ENCODE measurements around the gene NDRG3.

The NDRG3 gene

DNA sequence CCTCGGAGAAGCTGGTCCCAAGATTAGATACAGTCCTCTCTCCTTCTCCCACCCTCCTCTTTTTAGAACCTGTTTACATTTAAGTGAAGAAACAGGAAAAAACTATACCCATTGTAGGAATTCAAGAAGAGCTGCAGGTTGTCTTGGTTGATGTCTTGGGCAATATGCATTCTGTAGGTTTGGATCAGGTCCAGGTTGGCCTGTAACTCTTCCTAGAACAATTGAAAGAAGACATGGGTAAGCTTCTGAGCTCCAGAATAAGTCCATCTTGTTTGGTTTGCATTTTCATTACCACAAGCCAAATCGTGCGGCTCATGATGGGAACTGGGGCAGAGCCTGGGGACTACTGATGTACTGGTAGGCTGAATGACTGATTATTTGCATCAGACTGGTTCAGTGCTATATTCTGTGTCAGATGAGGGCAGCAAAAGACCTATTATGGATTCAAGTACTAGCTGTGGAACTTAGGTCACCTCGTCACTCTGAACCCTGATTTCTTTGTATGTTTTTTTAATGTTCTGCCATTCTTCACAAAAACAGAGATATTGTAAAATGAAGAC is 79.6 kb downstream of the NDRG3 start:
- no peak overlapping the region for H3K27ac ChIP-seq (ENCODE audit: low read length)
- H3K9me3 ChIP-seq (ENCODE audit: control insufficient read depth in 1 of 2, low read length in 2 of 2) = no peaks in the 10 kb centered on the region
- H3K4me1 ChIP-seq (ENCODE audit: control insufficient read depth in 1 of 2, insufficient read depth in 2 of 2, low read length in 2 of 2) = no peaks in the 10 kb centered on the region
- H3K27me3 ChIP-seq (ENCODE audit: low read depth, low read length) = no peaks in the 10 kb centered on the region
- no peak overlapping the region for H3K4me3 ChIP-seq (ENCODE audit: low read depth in 1 of 2, low read length in 2 of 2)
- peaks cover 10 to 57% of the 10 kb centered on the region in 2 donors for H3K36me3 ChIP-seq (ENCODE audit: control insufficient read depth in 1 of 2, insufficient read depth in 2 of 2, low read length in 2 of 2)

DNA sequence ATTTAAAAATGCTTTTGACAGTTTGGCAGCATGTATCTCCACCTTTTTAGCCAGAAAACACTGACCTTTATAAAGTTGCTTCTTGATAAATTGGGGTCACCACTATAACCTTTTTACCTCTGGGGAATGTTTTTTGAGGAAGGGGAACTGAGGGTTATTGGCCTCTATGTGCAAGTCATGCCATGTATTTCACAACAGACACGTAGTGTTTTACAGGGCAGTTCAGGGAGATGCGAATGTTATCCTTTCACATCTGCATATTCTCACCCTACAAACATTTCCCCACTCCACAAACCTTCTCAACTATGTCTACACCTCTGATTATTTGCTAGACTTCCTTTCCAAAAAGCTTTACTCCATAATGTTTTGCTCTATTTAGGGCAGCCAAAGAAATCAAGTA is 82.9 kb downstream of the NDRG3 start:
- H3K36me3 ChIP-seq (ENCODE audit: control insufficient read depth in 1 of 2, insufficient read depth in 2 of 2, low read length in 2 of 2) = peaks cover 10 to 43% of the 10 kb centered on the region in 2 donors
- H3K4me1 ChIP-seq (ENCODE audit: control insufficient read depth in 1 of 2, insufficient read depth in 2 of 2, low read length in 2 of 2) = no peaks in the 10 kb centered on the region
- H3K27me3 ChIP-seq (ENCODE audit: low read depth, low read length) = no peaks in the 10 kb centered on the region

DNA sequence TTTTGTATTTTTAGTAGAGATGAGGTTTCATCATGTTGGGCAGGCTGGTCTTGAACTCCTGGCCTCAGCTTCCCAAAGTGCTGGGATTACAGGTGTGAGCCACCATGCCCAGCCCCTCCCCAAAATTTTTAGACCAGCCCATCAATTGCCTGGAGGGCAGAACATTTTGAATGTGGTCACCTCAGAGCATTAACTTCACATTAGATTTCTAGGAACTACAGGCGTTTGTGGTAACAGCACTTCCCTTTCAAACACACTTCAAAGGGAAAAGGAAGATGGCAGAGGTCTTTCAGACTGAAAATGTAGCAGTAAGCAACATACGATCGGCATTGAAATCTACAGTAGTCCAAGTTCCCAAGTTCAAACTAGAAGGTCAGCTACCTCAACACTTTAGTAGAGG is 87.6 kb downstream of the NDRG3 start:
- no peak overlapping the region for H3K4me3 ChIP-seq (ENCODE audit: low read depth in 1 of 2, low read length in 2 of 2)
- H3K36me3 ChIP-seq (ENCODE audit: control insufficient read depth in 1 of 2, insufficient read depth in 2 of 2, low read length in 2 of 2) = peaks cover 27 to 40% of the 10 kb centered on the region in 2 donors
- no peaks in the 10 kb centered on the region for H3K4me1 ChIP-seq (ENCODE audit: control insufficient read depth in 1 of 2, insufficient read depth in 2 of 2, low read length in 2 of 2)
- H3K27me3 ChIP-seq (ENCODE audit: low read depth, low read length) = no peaks in the 10 kb centered on the region
- H3K27ac ChIP-seq (ENCODE audit: low read length) = no peak overlapping the region
- H3K9me3 ChIP-seq (ENCODE audit: control insufficient read depth in 1 of 2, low read length in 2 of 2) = no peaks in the 10 kb centered on the region

More for the DNA sequence above, 82.9 kb downstream of the NDRG3 start:
- H3K4me3 ChIP-seq (ENCODE audit: low read depth in 1 of 2, low read length in 2 of 2) = no peak overlapping the region
- no peak overlapping the region for H3K27ac ChIP-seq (ENCODE audit: low read length)
- no peaks in the 10 kb centered on the region for H3K9me3 ChIP-seq (ENCODE audit: control insufficient read depth in 1 of 2, low read length in 2 of 2)

DNA sequence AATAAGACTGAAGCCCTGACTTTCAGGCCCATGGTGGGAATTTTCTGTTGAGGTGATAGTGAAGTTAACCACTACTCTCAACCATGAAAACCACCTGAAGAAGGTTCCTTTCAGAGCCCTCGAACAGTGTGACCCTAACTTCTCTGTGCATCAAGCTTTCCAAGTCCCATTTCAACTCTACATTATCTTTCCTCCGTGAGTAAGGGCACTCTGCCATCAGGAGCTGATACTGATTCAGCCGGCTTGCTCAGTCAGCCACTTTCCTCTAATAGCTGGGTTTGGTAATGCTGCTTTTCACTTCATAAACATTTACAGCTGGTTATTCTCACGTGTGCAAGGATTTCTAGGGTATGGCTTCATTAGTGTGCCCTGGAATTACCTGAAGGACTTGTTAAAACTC is 89.2 kb downstream of the NDRG3 start:
- Histone ChIP-seq H3K4me3 (ENCODE audit: low read depth in 1 of 2, low read length in 2 of 2) (no peak overlapping the region), H3K9me3 (ENCODE audit: control insufficient read depth in 1 of 2, low read length in 2 of 2) (no peaks in the 10 kb centered on the region), H3K36me3 (ENCODE audit: control insufficient read depth in 1 of 2, insufficient read depth in 2 of 2, low read length in 2 of 2) (peaks cover 30 to 44% of the 10 kb centered on the region in 2 donors), H3K27ac (ENCODE audit: low read length) (no peak overlapping the region), H3K27me3 (ENCODE audit: low read depth, low read length) (no peaks in the 10 kb centered on the region), H3K4me1 (ENCODE audit: control insufficient read depth in 1 of 2, insufficient read depth in 2 of 2, low read length in 2 of 2) (no peaks in the 10 kb centered on the region)

DNA sequence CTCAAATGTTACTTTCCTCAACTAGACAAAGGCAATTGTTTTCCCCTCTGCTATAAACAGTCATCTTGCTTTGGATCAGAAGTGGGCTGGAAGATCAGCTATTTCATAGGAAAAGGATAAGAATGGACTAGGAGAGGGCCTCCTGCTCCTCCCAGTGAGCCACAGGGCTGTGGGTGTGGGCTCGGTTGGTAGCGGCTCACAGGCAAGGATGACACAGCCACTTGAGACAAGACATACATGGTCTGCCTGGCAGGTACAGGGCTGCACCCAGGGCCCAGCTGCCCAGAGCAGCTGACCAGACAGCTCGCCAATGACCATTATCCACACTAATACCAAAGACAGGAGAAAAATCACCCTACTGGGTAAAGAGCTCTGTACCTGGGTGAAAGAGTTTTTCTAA is 90.9 kb downstream of the NDRG3 start:
- Histone ChIP-seq H3K27me3 (ENCODE audit: low read depth, low read length) (no peaks in the 10 kb centered on the region), H3K27ac (ENCODE audit: low read length) (no peak overlapping the region), H3K4me3 (ENCODE audit: low read depth in 1 of 2, low read length in 2 of 2) (no peak overlapping the region), H3K4me1 (ENCODE audit: control insufficient read depth in 1 of 2, insufficient read depth in 2 of 2, low read length in 2 of 2) (no peaks in the 10 kb centered on the region), H3K36me3 (ENCODE audit: control insufficient read depth in 1 of 2, insufficient read depth in 2 of 2, low read length in 2 of 2) (peaks cover 22 to 48% of the 10 kb centered on the region in 2 donors), H3K9me3 (ENCODE audit: control insufficient read depth in 1 of 2, low read length in 2 of 2) (no peaks in the 10 kb centered on the region)

DNA sequence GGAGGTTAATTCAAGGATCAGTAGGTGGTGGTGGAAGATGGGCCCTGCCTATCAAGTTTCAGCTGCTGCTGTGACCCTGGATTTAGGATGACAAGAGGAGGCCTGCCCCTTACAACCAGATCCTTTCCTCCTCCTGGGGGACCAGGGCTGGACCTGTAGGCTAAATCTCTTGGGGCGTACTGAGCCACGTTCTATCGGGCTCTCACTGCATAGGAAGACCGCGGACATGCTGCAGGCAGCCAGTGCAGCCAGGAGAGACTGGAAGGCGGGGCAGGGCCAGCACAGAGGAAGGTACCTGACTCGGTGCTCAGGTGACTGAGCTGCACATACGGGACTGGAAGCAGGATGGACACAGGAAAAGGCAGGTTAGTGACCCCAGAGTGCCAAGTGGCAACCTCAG is 91.4 kb downstream of the NDRG3 start:
- peaks cover 22 to 48% of the 10 kb centered on the region in 2 donors for H3K36me3 ChIP-seq (ENCODE audit: control insufficient read depth in 1 of 2, insufficient read depth in 2 of 2, low read length in 2 of 2)
- no peak overlapping the region for H3K27ac ChIP-seq (ENCODE audit: low read length)
- H3K4me3 ChIP-seq (ENCODE audit: low read depth in 1 of 2, low read length in 2 of 2) = no peak overlapping the region
- H3K27me3 ChIP-seq (ENCODE audit: low read depth, low read length) = no peaks in the 10 kb centered on the region
- no peaks in the 10 kb centered on the region for H3K4me1 ChIP-seq (ENCODE audit: control insufficient read depth in 1 of 2, insufficient read depth in 2 of 2, low read length in 2 of 2)
- H3K9me3 ChIP-seq (ENCODE audit: control insufficient read depth in 1 of 2, low read length in 2 of 2) = no peaks in the 10 kb centered on the region

DNA sequence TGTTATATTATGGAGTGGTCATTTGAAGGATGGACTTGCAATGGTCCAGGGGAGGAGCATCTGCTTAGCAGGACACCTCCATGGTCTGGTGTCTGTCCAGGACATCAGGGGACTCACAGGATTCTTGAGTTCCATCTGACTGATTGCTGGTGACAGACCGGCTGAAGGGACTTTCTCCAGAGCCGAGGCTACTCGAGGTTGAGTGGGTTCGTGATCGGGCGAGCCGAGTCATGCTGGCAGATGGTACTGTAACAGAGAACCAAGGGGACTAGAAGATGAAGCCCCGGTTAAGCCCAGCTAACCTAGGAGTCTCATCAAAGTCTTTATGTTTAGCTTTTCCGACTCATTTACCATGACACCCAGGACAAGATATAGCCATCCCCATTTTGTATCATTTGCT is 92.4 kb downstream of the NDRG3 start:
- Histone ChIP-seq H3K9me3 (ENCODE audit: control insufficient read depth in 1 of 2, low read length in 2 of 2) (no peaks in the 10 kb centered on the region), H3K27ac (ENCODE audit: low read length) (no peak overlapping the region), H3K4me1 (ENCODE audit: control insufficient read depth in 1 of 2, insufficient read depth in 2 of 2, low read length in 2 of 2) (no peaks in the 10 kb centered on the region), H3K27me3 (ENCODE audit: low read depth, low read length) (no peaks in the 10 kb centered on the region), H3K36me3 (ENCODE audit: control insufficient read depth in 1 of 2, insufficient read depth in 2 of 2, low read length in 2 of 2) (peaks cover 22 to 48% of the 10 kb centered on the region in 2 donors), H3K4me3 (ENCODE audit: low read depth in 1 of 2, low read length in 2 of 2) (no peak overlapping the region)

DNA sequence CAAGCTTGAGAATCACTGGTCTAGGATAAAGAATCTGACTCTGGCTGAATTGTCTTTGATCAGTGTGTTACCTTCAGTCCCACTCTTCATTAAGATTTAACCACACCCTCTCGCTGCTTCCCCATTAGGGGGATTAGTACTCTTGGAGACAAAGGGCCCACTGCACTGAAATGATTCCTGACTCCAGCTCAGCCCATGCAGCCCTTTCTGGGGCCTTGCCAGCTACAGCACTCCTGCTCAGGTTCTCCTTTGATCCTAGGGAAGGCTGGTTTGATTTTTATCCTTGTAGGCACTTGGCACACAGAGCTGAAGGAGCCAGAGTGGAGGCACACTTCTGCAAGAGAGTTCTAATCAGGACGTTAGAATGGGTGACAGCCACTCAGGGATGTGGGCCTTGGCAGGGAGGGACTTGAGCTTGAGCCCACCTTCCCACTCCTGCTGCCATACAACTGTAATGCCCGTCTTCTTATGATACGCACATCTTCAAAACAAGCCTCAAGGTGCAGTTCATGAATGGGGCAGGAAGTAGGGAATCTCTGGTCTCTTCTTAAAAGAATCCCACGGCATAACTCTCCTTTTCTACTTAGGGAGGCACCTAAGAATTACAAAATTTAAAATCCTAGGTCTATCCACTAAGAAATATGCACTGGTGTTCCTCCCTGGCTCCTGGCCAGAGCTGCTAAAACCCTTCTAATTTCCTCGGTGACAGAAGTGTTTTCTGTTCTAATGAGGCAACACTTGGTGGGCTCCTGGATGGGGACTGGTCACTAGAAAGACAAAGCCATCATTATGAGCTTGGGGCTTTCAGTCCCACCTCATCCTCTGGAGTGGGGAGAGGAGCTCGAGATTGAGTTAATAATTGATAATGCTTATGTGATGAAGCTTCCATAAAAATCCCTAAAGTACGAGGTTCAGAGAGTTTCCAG is 98.4 kb downstream of the NDRG3 start:
- Histone ChIP-seq H3K4me1 (ENCODE audit: control insufficient read depth in 1 of 2, insufficient read depth in 2 of 2, low read length in 2 of 2) (no peaks in the 10 kb centered on the region), H3K27ac (ENCODE audit: low read length) (no peak overlapping the region), H3K4me3 (ENCODE audit: low read depth in 1 of 2, low read length in 2 of 2) (no peak overlapping the region), H3K27me3 (ENCODE audit: low read depth, low read length) (no peaks in the 10 kb centered on the region), H3K9me3 (ENCODE audit: control insufficient read depth in 1 of 2, low read length in 2 of 2) (no peaks in the 10 kb centered on the region), H3K36me3 (ENCODE audit: control insufficient read depth in 1 of 2, insufficient read depth in 2 of 2, low read length in 2 of 2) (peaks cover 0 to 13% of the 10 kb centered on the region in 2 donors)

DNA sequence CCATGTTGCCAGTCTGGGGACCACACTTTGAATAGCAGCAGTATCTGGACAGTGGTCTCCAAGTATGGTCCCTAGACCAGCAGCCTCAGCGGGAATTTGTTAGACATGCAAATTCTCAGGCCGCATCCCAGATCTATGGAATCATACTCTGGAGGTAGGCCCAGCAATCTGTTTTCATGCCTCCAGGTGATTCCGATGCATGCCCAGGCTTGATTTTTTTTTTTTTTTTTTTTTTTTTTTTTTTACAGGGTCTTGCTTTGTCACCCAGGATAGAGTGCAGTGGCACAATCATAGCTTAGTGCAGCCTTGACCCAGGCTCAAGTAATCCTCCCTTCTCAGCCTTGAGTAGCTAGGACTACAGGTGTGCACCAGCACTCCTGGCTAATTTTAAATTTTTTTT is 99.2 kb downstream of the NDRG3 start:
- Histone ChIP-seq H3K36me3 (ENCODE audit: control insufficient read depth in 1 of 2, insufficient read depth in 2 of 2, low read length in 2 of 2) (peaks cover 0 to 6% of the 10 kb centered on the region in 2 donors), H3K27ac (ENCODE audit: low read length) (no peak overlapping the region), H3K27me3 (ENCODE audit: low read depth, low read length) (no peaks in the 10 kb centered on the region), H3K4me3 (ENCODE audit: low read depth in 1 of 2, low read length in 2 of 2) (no peak overlapping the region), H3K9me3 (ENCODE audit: control insufficient read depth in 1 of 2, low read length in 2 of 2) (no peaks in the 10 kb centered on the region), H3K4me1 (ENCODE audit: control insufficient read depth in 1 of 2, insufficient read depth in 2 of 2, low read length in 2 of 2) (no peaks in the 10 kb centered on the region)

DNA sequence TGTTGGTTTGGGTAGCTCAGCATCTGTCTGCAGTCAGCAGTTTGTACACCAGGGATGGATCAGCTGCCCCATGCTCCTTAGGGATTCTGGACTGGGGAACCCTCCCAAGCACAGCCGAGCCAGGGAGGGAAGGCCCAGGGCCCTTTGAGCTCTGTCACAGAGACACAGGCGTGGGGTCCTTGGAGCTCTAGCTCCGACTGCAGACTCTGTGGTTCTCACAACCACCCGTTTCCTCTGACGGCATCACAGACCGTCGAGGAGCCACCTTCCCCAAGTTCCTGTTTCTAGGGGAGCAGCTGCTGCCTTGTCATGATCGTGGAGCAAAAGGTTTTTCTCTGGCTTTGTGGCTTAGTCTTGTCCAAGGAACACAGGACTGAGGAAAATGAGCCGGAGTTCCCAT is 99.9 kb downstream of the NDRG3 start, which contains the start of gene SLA2:
TSS of gene SLA2 (minus strand) at position 199 of the 400 bp plus-strand sequence. CDS start 4,861 bp downstream, outside the sequence.
- H3K4me1 ChIP-seq (ENCODE audit: control insufficient read depth in 1 of 2, insufficient read depth in 2 of 2, low read length in 2 of 2) = no peaks in the 10 kb centered on the region
- no peaks in the 10 kb centered on the region for H3K9me3 ChIP-seq (ENCODE audit: control insufficient read depth in 1 of 2, low read length in 2 of 2)
- H3K27ac ChIP-seq (ENCODE audit: low read length) = no peak within 1 kb of the TSS
- H3K27me3 ChIP-seq (ENCODE audit: low read depth, low read length) = no peaks in the 10 kb centered on the region
- H3K4me3 ChIP-seq (ENCODE audit: low read depth in 1 of 2, low read length in 2 of 2) = peak within 1 kb of the TSS in 1 of 2 donors; percentile 37
- H3K36me3 ChIP-seq (ENCODE audit: control insufficient read depth in 1 of 2, insufficient read depth in 2 of 2, low read length in 2 of 2) = no peaks in the 10 kb centered on the region

DNA sequence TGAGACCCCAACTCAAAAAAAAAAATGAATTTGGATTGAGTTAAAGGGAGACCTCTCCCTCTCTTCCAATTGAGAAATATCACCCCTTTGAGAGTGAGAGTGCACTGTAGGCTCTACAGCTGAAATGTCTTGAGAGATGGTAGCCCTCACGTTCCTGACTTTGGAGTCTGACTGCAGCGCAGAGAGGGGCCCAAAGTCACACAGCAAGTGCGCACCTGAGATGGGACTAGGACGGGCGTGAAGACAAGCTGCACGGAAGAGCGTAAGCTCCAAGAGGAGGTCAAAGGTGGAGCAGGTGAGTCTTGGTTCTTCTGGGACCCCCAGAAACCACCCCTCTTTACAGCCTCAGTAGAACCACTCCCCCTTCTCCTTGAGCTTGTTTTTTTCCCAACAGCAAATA is 100.5 kb downstream of the NDRG3 start:
- no peaks in the 10 kb centered on the region for H3K9me3 ChIP-seq (ENCODE audit: control insufficient read depth in 1 of 2, low read length in 2 of 2)
- no peaks in the 10 kb centered on the region for H3K36me3 ChIP-seq (ENCODE audit: control insufficient read depth in 1 of 2, insufficient read depth in 2 of 2, low read length in 2 of 2)
- H3K4me3 ChIP-seq (ENCODE audit: low read depth in 1 of 2, low read length in 2 of 2) = peak overlapping the region in 1 of 2 donors; percentile 37
- no peak overlapping the region for H3K27ac ChIP-seq (ENCODE audit: low read length)
- H3K27me3 ChIP-seq (ENCODE audit: low read depth, low read length) = no peaks in the 10 kb centered on the region
- H3K4me1 ChIP-seq (ENCODE audit: control insufficient read depth in 1 of 2, insufficient read depth in 2 of 2, low read length in 2 of 2) = no peaks in the 10 kb centered on the region

Measured in muscle layer of duodenum (tissue), 2 donors.